Lower leg skin (tissue), 3 donors: Measurements from ENCODE around the gene ZNF135.

ENCODE experiments used
- POLR2A ChIP-seq, 2 donors: fragments of 450-650 bp; IDR thresholded peaks; one replicate each; pipeline ENCODE4 v1.6.1; 2016 to 2017; ENCODE audit warnings: antibody characterized with exemption in 2 of 2, mild to moderate bottlenecking in 1 of 2, moderate library complexity in 1 of 2
- TF ChIP-seq, protein P1 (sequence below), 3 donors: fragments of 450-650 bp; IDR thresholded peaks; one replicate each; pipeline ENCODE4 v1.5.1; 2016; ENCODE audit warnings: antibody characterized with exemption in 3 of 3, mild to moderate bottlenecking in 3 of 3, moderate library complexity in 2 of 3

DNA sequence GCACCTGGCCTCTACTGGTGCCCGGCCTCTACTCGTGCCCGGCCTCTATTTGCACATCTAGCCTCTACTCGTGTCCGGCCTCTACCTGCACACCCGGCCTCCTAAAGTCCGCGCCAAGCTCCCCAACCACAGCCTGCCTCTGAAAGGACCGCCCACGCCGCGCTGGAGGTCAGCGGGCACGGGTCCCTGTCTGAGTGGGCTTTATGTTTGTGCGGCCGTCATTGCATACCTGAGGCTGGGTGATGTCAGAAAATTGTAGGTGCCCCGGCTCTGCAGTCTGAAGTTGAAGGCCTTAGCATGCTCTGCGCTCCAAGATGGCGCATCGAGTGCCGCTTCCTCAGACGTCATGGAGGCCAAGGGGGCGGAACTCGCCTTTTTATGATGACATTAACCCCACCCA lies 1.1 kb downstream of the ZNF135 start:
- no peak for TF ChIP-seq POLR2A (IDR thresholded peaks at IDR 0.05)
- TF ChIP-seq, protein P1, sequence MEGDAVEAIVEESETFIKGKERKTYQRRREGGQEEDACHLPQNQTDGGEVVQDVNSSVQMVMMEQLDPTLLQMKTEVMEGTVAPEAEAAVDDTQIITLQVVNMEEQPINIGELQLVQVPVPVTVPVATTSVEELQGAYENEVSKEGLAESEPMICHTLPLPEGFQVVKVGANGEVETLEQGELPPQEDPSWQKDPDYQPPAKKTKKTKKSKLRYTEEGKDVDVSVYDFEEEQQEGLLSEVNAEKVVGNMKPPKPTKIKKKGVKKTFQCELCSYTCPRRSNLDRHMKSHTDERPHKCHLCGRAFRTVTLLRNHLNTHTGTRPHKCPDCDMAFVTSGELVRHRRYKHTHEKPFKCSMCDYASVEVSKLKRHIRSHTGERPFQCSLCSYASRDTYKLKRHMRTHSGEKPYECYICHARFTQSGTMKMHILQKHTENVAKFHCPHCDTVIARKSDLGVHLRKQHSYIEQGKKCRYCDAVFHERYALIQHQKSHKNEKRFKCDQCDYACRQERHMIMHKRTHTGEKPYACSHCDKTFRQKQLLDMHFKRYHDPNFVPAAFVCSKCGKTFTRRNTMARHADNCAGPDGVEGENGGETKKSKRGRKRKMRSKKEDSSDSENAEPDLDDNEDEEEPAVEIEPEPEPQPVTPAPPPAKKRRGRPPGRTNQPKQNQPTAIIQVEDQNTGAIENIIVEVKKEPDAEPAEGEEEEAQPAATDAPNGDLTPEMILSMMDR (IDR thresholded peaks at IDR 0.05) = no peak
